CD4-positive, alpha-beta T cell treated with Interleukin-17A for 1 hour (primary cell): ENCODE results near the gene KLHL12.
"Not testable (repeated sequence)": the region's sequence is repeated elsewhere in the genome, so short reads cannot be mapped to it uniquely, and the experiment has no call there.

Experiments
- DNase-seq: peaks from one replicate; pipeline ENCODE4 v3.0.0-alpha.2; 2020

KLHL12 gene

DNA sequence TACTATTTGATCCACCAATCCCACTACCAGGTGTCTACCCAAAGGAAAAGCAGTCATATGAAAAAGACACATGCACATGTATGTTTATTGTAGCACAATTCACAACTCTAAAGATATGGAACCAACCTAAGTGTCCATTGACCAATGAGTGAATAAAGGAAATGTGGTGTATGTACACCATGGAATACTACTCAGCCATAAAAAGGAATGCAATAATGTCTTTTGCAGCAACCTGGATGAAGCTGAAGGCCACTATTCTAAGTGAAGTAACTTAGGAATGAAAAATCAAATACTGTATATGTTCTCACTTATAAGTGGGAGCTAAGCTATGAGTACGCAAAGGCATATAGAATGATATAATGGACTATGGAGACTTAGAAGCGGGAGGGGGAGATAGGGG lies 18.4 kb upstream of the KLHL12 start:
- DNase-seq, result no peak

DNA sequence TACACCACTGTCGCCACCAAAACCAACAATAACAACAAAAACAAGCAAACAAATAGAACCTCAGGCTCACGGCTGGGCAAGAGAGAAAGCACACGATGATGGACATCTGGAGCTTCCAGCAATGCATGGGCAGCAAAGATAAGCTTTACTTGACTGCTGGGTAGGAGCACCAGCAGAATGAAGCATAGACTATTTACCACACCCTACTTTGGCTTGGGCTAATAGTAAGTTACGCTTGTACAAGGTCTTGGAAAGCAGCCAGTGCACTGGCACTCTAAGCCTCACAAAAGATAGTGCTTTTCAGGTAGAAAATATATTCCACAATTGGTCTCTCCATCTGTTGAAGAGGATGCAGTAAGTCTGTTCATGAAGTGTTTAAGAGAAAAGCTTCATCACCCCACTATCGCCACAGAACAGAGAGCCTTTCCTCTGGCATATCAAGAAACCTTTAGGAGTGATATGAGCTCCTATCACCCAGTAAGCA lies 17.4 kb upstream of the KLHL12 start:
- DNase-seq, result no peak

DNA sequence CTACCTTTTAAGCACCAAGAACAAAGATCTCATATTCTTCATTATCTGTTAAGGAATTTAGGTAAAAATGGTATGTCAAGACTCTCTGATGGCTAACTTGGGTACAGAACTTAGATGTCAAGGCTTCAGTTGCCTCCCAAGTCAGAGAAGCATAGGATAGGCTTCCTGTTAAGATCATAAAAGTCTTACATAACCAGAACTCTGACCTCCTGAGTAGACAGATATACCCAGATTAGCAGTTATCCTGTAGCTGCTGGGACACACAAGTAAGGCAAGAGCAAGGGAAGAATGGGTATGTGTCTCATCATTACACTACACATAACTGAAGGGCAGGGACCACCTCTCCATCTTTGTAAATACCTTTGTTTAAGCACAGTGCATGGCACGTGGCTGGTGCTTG lies 15.4 kb upstream of the KLHL12 start:
- no peak for DNase-seq

DNA sequence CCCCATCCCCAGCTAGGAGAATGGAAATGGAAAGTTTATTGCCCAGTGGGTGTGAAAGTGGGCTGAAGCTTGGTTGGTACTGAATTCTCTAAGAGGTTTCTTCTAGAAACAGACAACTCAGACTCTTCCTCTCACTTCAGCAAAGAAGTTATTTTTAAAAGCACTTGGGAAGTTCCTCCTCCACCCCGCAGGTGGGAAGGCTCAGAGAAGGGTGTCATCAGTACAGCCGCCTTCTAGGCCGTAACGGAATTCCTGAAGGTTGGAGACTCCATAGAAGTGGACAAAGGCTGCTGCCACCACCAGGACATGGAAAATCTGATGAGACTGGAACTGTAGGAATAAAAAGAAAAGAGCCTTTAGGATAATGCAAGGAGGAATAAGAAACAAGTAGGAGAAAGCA lies 14.3 kb upstream of the KLHL12 start:
- DNase-seq, result no peak

DNA sequence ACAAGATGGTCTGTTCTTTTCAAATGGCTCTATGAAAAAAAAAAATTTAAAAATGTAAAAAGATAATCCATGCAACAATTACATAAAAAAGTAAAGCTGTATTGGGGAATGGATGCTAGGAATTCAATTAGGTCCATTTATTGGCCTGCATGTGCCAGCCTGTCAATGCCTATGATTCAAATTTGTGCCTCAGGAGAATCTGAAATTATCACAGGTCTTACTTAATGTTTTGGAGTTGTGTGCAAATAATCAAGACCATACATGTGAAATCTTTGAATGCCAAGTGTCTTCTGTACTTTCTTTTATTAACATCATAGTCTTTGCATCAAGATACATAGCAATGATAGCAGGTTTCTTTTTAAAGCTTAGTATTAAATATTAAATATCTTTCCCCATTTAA lies 13.5 kb upstream of the KLHL12 start:
- no peak for DNase-seq

DNA sequence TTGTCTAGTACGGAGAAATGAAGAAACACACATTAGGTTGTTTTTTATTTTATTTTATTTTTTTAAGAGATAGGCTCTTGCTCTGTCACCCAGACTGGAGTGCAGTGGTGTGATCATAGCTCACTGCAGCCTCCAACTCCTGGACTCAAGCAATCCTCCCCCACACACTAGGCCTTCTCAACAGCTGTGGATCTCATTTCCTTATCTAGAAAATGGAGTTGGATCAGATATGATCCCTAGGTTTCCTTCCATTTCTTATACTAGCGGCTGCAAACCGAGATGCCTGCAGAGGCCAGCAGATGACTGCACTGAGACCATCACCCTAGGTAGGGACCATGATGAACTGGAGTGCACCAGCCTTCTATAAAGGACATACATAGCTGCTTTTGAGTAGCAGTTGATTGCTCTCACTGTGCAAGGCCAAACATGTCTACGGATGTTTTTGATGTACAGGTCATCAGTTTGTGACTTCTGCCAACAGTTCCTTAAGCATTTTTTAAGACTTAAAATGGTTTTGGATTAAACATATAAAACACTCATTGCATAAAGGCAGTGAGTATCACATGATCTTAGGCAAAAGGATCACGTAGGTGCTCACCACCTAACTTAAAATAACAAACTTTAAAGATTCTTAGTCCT lies 11.4 kb upstream of the KLHL12 start:
- DNase-seq, result no peak

DNA sequence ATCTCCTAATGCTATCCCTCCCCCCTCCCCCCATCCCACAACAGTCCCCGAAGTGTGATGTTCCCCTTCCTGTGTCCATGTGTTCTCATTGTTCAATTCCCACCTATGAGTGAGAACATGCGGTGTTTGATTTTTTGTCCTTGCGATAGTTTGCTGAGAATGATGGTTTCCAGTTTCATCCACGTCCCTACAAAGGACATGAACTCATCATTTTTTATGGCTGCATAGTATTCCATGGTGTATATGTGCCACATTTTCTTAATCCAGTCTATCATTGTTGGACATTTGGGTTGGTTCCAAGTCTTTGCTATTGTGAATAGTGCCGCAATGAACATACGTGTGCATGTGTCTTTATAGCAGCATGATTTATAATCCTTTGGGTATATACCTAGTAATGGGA lies 9.4 kb upstream of the KLHL12 start:
- not testable (repeated sequence) for DNase-seq

DNA sequence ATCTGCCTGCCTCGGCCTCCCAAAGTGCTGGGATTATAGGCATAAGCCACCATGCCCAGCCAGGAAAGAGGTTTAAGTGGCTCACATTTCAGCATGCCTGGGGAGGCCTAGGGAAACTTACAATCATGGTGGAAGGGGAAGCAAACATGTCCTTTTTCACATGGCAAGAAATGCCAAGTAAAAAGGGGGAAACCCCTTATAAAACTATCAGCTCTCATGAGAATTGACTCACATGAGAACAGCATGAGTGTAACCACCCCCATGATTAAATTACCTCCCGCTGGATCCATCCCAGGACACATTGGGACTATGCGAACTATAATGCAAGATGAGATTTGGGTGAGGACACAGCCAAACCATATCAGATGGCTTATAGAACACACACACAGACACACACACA lies 8.8 kb upstream of the KLHL12 start:
- no peak for DNase-seq

DNA sequence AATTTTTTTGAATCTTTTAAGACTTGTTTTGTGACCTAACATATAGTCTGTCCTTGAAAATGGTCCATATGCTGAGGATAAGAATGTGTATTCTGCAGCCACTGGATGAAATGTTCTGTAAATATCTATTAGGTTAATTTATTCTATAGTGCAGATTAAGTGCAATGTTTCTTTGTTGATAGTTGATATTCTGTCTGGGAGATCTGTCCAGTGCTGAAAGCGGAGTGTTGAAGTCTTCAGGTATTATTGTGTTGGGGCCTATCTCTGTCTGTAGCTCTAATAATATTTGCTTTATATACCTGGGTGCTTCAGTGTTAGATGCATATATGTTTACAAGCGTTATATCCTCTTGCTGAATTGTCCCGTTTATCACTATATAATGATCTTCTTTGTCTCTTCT lies 7.7 kb upstream of the KLHL12 start:
- no peak for DNase-seq

DNA sequence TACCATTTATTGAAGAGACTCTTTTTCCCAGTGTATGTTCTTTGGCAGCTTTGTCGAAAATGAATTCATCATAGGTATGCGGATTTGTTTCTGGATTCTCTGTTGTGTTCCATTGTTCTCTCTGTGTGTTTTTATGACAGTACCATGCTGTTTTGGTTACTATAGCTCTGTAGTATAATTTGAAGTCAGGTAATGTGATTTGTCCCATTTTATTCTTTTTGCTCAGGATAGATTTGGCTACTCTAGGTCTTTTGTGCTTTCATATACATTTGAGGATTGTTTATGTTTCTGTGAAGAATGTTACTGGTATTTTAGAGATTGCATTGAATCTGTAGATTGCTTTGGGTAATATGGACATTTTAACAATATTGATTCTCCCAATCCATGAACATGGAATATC lies 5.4 kb upstream of the KLHL12 start:
- DNase-seq, result no peak

DNA sequence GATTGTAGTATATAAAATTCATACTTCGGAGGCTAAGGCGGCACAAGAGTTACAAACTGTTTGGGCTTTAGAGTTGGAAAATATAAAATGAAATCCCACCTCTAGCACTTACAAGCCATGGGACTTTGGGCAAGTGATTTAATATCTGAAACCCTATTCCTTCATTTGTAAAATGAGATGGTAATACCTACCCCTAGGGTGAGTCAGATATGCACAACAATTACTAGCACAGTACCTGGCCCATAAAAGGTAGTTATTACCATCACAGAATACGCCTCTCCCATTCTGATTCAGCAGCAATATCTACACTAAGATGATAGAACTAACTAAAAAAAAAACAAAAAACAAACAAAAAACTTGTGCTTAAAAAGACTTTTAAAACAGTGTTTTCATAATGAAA lies 3.5 kb downstream of the KLHL12 start:
- DNase-seq, result no peak

DNA sequence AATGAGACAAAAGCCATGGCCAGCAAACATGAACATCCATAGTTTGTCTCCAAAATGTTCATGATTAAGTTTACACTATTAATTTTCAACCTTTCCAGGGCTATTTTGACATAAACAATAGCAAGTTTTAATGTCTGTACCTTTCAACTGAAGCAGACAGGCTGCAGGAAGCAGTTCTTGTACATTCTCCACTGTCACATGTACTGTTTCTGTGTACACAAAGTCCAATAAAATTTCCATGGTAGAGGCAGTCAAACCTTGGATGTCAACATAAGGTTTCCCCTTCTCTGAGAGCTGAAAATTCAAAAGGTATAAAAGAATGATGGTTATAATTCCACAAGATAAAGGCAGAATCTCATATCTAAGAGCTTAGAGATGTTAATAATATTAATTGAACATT lies 7.4 kb downstream of the KLHL12 start:
- no peak for DNase-seq

DNA sequence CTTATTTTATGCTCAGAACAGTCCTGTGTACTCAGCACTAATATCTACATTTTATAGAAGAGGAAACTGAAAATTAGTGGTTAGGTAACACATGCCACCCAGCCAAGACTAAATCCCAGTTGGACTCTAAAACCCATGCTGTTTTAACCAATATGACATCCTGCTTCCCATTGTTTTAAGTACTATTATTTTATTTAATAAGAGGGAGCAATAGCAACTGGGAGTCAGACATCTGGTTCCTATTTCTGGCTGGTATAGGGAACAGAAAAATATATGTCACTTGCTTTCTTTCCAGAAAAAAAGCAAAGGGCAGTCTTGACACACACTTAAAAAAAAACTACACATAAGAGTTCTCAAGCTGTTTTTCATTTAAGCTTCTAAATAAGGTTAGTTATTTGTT lies 11.9 kb downstream of the KLHL12 start:
- DNase-seq, result no peak

DNA sequence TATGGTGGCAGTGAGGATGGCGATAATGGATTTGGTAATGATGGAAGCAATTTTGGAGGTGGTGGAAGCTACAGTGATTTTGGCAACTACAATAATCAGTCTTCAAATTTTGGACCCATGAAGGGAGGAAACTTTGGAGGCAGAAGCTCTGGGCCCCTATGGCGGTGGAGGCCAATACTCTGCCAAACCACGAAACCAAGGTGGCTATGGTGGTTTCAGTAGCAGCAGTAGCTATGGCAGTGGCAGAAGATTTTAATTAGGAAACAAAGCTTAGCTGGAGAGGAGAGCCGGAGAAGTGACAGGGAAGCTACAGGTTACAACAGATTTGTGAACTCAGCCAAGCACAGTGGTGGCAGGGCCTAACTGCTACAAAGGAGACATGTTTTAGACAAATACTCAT lies 14.6 kb downstream of the KLHL12 start:
- not testable (repeated sequence) for DNase-seq

DNA sequence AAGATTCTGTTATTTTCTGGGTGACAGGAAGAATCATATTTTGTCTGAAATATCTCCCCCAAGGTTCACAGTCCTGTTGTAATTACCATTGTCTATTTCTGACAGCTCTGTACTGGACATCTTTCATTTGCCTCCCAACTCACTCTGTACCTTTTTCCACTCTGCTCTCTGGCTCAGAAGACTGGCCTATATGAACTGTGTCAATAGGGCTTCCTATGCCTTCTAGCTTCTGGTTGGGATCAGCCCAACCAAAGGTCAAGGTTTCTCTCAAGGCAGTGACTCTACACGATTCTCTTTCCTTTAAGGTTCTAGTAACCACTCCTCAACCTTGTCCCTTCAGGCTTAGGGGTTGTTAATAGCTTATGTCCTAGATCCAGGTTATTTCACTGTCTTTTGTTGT lies 17.5 kb downstream of the KLHL12 start:
- DNase-seq, result no peak

DNA sequence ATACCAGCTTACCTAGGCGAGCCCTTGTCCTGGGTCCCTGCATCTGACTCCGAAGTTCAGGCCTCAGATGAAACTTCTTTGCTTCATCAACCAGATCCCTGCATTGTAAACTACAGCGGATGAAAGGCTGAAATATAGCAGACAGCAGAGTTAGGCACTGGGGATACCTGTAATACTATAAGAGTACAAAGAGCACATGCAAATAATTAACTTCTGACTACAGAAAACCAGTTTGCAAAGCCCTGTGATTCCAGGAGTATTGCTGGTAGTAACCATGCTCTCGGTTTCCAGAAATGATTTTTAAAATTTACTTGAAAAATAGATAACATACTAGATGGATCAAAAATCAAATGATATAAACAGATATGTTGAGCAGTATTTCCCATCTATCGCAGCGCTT lies 18.0 kb downstream of the KLHL12 start:
- DNase-seq, result no peak

DNA sequence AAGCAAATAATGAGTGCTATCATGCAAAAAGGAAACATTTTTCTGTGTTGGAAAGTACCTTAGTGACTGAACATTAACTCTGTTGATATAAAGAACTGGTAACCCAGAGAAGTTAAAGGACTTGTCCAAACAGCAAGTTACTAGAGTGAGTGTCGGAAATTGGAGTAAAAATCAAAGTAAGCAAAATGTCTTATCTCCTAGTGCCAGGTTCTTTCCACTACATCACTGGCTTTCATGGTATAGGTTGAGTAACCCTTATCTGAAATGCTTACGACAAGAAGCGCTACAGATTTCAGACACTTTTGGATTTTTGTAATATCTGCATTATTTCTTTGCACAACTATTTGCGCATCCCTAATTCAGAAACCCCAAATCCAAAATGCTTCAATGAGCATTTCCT lies 21.7 kb downstream of the KLHL12 start:
- DNase-seq, result no peak

DNA sequence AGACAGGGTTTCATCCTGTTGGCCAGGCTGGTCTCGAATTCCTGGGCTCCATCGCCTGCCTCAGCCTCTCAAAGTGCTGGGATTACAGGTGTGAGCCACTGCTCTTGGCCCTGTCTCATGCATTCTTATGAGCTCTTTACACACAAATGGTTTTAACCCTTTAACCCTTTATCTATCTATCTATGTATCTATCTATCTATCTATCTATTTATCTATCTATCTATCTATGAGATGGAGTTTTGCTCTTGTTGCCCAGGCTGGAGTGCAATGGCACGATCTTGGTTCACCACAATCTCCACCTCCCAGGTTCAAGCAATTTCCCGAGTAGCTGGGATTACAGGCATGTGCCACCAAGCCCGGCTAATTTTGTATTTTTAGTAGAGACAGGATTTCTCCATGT lies 23.2 kb downstream of the KLHL12 start:
- DNase-seq, result not testable (repeated sequence)

DNA sequence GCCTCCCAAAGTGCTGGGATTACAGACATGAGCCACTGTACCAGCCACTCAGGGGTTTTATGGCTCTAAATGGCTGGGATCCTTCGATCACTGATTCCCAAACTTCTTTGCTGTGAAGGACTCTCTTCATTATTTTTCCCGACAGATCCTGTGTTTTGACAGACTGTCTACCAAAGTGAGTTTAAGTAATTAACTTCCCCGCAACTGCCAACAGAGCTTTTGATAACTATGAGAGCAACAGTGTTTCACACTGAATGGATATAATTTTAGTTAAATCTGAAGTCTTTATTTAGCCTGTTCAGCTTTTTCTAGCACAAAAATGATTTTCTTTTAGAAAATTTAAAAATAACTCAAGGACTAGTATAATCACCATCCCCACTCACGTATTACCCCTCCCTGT lies 25.5 kb downstream of the KLHL12 start:
- DNase-seq, result no peak

DNA sequence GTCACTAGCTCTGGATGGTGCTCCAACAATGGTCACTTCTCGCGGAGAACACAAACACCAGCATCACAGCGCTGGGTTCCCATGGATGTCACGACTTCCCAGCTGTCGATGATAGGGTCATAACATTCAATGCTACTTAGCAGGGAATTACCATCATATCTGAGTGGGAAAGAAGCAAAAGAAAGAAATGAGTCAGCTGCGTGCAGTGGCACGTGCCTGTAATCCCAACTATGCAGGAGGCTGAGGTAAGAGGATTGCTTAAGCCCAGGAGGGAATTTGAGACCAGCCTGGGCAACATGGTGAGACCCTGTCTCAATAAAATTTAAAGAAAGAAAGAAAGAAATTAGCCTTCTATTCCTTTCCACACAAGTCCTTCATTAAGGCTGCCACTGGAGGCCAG lies 34.5 kb downstream of the KLHL12 start:
- DNase-seq, result no peak

DNA sequence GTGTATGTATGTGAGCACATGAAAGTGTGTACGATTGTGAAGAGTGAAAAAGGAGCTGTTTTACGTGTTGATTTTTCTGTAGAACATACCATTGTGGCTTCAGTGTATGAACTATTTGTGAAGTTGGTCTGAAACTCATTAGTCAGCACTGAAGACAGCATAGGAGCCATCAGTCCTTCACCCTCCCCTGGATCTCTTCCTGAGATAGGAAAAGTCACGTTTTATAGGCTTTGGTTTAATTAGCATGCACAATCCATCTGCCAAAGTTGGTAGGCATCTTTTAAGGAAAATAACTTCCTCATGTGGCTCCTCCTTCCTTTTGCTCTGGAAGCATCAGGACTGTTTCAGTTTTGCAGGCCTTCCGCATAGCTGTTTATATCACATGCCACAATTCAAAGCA lies 36.6 kb downstream of the KLHL12 start:
- DNase-seq, result no peak

DNA sequence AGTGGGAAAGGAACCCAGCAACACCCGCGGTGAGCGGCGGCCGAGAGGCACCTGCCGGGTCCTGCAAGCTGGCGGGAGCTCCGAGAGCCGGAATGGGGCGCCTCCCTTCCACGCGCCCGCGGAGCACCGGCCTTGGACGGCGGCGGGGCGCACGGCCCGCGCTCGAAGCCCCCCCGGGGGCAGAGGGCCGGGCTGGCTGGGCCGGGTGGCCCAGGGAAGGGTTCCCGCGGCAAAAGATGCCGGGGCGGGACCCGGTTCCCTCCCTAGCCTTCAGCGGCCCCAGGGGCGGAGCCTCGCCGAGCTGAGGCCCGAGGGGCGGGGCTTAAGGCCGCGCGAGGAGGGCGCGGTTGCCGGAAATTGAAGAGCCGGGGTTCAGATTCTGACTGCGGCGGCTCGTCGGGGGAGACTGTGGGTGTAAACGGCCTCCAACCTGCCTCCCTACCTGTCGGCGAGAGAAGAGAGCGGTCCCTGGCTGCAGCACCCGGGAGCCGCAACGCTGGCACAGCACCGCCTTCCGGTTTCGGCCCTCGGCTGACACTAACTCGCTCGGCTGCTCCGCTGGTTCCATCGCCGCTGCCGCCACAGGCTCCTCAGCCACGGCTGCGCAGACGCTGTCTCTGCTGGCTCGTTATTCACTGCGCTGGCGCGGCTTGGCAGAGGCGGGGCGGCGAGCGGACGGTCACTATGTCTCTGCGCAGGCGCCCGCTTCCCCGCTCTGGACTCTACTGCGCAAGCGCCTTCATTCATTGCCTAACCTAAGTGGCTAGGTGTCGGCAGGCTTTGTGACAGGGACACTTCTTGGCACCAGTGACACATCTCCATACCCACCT lies 38.3 kb downstream of the KLHL12 start, which contains the start of gene RABIF:
RABIF (minus strand) TSS at position 619 of the 830 bp plus-strand sequence; CDS start at position 568, 51 bp downstream.
- DNase-seq, result peak; percentile 98

DNA sequence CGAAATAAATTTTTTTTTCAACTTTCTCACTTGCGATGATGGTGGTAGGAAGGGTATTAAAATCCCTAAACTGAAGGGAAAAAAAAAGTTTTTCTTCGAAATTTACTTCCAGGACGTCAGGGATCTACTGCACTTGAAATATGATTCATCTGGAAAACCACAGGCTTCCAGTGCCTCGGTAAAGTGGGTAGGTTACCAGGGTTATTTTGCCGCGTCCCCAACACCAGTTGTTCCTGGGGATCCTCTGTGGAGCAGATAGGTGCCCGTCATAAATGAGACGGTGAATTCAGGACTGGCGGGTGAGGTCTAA lies 38.9 kb downstream of the KLHL12 start:
- no peak for DNase-seq

DNA sequence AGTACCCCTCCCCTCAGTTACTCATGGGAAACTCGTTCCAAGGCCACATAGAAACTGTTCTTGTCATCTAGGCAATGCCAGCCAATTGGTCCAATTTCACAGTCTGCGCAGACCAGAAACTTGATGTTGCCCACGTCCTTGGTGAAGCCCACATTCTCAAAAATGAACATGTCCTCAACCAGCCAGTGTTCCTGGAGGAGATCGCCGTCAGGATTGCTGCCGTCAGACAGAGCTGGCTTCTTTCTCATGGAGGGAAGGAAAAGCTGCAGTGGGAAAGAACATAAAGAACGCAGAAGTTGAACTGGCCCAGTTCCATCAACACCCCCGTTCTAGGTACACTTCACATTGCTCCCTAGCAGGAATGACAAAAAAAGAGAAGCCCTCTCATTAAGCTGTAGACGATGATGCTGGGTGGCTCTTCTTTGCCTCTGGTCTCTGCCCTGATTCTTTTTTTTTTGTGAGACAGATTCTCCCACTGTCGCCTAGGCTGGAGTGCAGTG lies 46.0 kb downstream of the KLHL12 start:
- DNase-seq, result no peak

DNA sequence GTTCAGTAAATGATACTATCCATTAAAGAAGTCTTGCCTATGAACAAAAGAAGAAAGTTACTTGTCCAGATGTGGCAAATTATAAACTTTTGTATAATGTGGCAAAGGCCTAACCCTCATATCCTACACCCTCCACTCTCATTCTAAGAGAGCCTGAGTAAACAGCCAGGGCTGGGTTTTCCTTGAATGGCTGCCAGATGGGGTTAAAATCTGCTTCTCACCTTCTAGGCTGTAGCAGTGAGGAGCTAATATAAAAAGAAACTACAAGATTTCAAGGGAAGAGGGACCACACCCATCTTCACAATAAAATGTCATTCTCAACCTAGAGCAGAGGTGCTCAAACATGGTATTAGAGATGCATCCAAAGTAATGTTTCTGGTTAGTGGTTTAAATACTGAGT lies 47.0 kb downstream of the KLHL12 start:
- DNase-seq, result no peak
